Measurements from ENCODE around the gene EXPH5.
"Not testable (repeated sequence)": the region's sequence is repeated elsewhere in the genome, so short reads cannot be mapped to it uniquely, and the experiment has no call there.

Gene EXPH5

DNA sequence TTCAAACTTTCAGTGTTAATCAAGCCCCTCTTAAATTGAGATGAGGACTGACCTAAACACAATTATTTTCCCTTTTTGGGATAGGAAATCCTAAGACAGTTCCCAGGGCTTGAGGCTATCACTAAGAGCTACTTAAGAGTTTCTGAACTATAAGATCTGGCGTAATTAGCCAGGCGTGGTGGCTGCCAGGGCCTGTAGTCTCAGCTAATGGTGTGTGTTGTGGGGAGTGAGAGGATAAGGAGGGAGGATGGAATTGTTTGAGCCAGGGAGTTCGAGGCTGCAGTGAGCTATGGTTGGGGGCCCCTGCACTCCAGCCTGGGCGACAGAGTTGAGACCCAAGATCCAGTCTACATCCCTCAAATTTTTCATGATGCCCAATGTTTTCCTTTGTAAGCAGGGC is 23.5 kb upstream of the EXPH5 start:
- no peak for DNase-seq (ENCODE audit: low read depth)
- TF ChIP-seq, protein P1, sequence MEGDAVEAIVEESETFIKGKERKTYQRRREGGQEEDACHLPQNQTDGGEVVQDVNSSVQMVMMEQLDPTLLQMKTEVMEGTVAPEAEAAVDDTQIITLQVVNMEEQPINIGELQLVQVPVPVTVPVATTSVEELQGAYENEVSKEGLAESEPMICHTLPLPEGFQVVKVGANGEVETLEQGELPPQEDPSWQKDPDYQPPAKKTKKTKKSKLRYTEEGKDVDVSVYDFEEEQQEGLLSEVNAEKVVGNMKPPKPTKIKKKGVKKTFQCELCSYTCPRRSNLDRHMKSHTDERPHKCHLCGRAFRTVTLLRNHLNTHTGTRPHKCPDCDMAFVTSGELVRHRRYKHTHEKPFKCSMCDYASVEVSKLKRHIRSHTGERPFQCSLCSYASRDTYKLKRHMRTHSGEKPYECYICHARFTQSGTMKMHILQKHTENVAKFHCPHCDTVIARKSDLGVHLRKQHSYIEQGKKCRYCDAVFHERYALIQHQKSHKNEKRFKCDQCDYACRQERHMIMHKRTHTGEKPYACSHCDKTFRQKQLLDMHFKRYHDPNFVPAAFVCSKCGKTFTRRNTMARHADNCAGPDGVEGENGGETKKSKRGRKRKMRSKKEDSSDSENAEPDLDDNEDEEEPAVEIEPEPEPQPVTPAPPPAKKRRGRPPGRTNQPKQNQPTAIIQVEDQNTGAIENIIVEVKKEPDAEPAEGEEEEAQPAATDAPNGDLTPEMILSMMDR (conservative IDR thresholded peaks at IDR 0.05; ENCODE audit: low read length), result no peak
- no peak overlapping the region for H3K4me3 ChIP-seq (ENCODE audit: low read length)

- peak; percentile 88 for DNase-seq (ENCODE audit: low read depth)
Measured at GRCh38 chr11:108616549-108616948, 23.0 kb upstream of the EXPH5 start.

DNA sequence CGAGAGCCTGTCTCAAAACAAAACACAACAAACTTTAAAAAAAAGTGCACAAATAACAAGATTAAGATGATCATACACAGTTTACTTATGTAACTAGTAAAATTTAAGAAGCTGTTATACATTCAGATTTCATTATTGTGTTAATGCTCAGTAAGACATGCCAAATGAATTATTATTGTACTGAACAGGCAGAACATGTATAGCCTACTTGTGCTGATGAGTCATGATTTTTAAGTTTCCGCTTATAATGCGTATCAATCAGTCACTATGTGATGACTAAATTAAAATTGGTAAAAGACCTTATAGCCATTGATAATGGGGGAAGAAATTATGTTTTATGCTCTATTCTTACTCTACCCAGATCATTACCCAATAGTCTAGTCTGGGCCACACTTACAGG is 20.5 kb upstream of the EXPH5 start:
- no peak for DNase-seq (ENCODE audit: low read depth)
- H3K4me3 ChIP-seq (ENCODE audit: low read length), result no peak overlapping the region
- TF ChIP-seq, protein P1 (conservative IDR thresholded peaks at IDR 0.05; ENCODE audit: low read length), result no peak

More at GRCh38 chr11:108616549-108616948, 23.0 kb upstream of the EXPH5 start:
- H3K4me3 ChIP-seq (ENCODE audit: low read length), result no peak overlapping the region
- TF ChIP-seq, protein P1 (conservative IDR thresholded peaks at IDR 0.05; ENCODE audit: low read length), result no peak

DNA sequence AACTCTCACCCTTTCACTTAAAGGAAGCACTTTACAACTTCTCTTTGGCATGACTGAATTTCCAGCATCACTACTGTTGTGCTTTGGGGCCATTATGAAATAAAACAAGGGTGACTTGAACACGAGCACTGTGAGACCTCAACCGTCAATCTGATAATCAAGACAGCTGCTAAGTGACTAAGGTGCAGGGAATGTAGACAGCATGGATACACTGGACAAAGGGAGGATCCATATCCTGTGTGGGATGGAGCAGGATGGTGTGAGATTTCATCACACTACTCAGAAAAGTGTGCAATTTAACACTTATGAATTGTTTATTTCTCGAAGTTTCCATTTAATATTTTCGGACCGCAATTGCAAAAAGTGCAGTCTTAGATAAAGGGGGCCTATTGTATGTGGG is 16.1 kb upstream of the EXPH5 start:
- TF ChIP-seq, protein P1 (conservative IDR thresholded peaks at IDR 0.05; ENCODE audit: low read length), result no peak
- H3K4me3 ChIP-seq (ENCODE audit: low read length), result no peak overlapping the region
- DNase-seq (ENCODE audit: low read depth), result peak; percentile 67

- TF ChIP-seq, protein P1 (conservative IDR thresholded peaks at IDR 0.05; ENCODE audit: low read length), result no peak
- no peak overlapping the region for H3K4me3 ChIP-seq (ENCODE audit: low read length)
- no peak for DNase-seq (ENCODE audit: low read depth)
Measured at GRCh38 chr11:108608548-108608947, 15.0 kb upstream of the EXPH5 start.

DNA sequence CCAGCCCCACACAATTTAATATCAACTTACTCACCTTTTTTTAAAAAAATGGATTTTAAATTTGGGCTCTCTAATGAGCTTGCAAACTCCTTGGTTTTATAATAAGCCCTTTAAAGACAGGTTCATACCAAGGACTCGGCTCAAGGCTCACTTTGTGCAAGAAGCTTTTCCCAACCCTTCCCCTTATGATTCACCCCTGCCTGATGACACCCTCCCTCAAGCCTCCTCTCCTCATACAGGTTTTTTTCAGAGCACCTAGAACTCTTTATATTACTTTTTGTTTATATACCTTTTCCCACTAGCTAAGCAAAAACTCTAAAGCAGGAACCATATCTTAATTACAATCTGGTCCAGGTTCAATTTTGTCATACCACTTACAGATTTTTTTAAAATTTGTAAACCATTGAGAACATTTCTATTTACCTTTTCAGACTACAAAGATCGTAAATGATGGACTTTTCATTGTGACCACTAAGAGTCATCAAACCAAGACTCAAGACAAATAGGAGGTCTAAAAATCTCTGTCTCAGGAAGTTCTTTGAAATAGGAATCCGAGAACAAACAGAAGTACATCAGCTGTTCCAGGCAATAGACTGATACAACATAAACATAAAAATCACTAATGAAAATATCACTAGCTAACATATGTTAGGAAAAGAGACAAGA is 13.1 kb upstream of the EXPH5 start:
- TF ChIP-seq, protein P1 (conservative IDR thresholded peaks at IDR 0.05; ENCODE audit: low read length), result no peak
- DNase-seq (ENCODE audit: low read depth), result no peak
- no peak overlapping the region for H3K4me3 ChIP-seq (ENCODE audit: low read length)

DNA sequence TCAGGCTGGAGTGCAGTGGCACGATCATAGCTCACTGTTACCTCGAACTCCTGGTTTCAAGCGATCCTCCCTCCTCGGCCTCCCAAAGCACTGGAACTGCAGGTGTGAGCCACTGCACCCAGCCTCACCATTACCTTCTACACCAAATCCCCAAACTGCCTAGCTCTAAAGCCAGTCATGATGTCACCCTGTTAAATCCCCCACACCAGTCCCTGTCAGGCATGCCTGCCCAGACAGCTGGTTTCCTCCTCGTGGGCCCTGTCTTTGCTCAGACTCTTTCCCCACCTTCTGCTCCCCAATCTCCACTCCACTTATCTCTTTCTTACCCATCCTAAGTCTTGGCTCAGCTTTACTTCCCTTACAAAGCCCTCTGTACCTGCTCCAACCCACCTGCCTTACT is 12.5 kb upstream of the EXPH5 start:
- no peak overlapping the region for H3K4me3 ChIP-seq (ENCODE audit: low read length)
- DNase-seq (ENCODE audit: low read depth), result no peak
- TF ChIP-seq, protein P1 (conservative IDR thresholded peaks at IDR 0.05; ENCODE audit: low read length), result no peak

DNA sequence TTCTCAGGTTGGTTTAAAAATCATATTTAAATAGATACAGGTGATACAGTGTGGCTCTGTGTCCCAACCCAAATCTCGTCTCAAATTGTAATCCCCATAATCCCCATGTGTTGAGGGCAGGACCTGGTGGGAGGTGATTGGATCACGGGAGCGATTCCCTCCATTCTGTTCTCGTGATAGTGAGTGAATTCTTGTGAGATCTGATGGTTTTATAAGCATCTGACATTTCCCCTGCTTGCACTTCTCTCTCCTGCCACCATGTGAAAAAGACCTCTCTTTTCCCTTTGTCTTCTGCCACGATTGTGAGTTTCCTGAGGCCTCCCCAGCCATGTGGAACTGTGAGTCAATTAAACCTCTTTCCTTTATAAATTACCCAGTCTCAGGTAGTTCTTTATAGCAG is 9.2 kb upstream of the EXPH5 start:
- not testable (repeated sequence) for DNase-seq (ENCODE audit: low read depth); H3K4me3 ChIP-seq (ENCODE audit: low read length)
